GM20000 (cell line): ENCODE results near the gene IGSF23.
"Not testable (repeated sequence)": the region's sequence is repeated elsewhere in the genome, so short reads cannot be mapped to it uniquely, and the experiment has no call there.

Source experiments
- DNase-seq: peaks from one replicate; pipeline ENCODE4 v3.0.0; 2012; ENCODE audit warnings: low spot score
- TF ChIP-seq, protein P1 (sequence below): IDR thresholded peaks from 2 replicates; pipeline ENCODE4 v1.5.1; 2012; ENCODE audit warnings: mild to moderate bottlenecking, control low read depth; ENCODE audit errors: extremely low read depth, missing control alignments

Gene IGSF23

DNA sequence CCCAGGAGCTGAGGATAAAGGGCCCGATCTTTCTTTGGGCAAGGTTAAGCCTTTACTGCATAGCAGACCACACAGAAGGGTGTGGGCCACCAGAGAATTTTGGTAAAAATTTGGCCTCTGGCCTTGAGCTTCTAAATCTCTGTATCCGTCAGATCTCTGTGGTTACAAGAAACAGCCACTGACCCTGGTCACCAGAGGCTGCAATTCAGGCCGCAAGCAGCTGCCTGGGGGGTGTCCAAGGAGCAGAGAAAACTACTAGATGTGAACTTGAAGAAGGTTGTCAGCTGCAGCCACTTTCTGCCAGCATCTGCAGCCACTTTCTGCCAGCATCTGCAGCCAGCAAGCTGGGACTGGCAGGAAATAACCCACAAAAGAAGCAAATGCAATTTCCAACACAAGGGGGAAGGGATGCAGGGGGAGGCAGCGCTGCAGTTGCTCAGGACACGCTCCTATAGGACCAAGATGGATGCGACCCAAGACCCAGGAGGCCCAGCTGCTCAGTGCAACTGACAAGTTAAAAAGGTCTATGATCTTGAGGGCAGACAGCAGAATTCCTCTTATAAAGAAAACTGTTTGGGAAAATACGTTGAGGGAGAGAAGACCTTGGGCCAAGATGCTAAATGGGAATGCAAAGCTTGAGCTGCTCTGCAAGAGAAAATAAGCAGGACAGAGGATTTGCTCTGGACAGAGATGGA, 49.5 kb downstream of the IGSF23 start:
- no peak for DNase-seq
- TF ChIP-seq, protein P1, sequence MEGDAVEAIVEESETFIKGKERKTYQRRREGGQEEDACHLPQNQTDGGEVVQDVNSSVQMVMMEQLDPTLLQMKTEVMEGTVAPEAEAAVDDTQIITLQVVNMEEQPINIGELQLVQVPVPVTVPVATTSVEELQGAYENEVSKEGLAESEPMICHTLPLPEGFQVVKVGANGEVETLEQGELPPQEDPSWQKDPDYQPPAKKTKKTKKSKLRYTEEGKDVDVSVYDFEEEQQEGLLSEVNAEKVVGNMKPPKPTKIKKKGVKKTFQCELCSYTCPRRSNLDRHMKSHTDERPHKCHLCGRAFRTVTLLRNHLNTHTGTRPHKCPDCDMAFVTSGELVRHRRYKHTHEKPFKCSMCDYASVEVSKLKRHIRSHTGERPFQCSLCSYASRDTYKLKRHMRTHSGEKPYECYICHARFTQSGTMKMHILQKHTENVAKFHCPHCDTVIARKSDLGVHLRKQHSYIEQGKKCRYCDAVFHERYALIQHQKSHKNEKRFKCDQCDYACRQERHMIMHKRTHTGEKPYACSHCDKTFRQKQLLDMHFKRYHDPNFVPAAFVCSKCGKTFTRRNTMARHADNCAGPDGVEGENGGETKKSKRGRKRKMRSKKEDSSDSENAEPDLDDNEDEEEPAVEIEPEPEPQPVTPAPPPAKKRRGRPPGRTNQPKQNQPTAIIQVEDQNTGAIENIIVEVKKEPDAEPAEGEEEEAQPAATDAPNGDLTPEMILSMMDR = no peak

DNA sequence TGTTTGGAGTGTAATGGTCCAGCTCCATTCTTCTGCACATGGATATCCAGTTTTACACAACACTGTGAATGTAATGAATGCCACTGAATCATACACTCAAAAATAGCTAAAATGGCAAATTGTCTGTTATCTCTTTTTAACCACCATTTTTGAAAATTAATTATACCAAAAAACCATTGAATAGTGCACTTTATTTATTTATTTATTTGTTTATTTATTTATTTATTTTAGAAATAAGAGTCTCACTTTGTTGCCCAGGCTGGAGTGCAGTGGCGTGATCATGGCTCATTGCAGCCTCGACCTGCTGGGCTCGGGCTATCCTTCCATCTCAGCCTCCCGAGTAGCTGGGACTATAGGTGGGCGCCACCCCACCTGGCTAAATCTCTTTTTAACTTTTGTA, 50.6 kb downstream of the IGSF23 start:
- DNase-seq = no peak
- TF ChIP-seq, protein P1 = no peak

DNA sequence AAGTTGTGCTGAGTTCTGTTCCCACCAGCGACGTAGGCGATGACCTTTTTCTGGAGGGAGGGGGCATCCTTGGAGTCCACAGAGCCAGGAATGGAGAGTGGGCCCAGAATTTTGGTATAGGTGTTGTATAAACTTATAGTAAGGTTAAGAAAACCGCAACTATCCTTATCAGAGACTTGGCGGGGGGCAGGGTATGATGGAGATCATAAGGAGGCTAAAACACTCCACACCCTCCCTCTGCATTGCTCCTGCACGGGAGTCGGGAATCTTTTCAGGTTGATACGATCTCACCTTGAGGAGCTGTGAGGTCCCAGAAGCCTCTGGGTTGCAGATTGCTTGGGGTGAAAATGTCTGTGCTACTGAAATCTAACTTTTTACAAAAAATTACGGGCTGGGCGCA, 51.6 kb downstream of the IGSF23 start:
- DNase-seq = no peak
- TF ChIP-seq, protein P1 = no peak

DNA sequence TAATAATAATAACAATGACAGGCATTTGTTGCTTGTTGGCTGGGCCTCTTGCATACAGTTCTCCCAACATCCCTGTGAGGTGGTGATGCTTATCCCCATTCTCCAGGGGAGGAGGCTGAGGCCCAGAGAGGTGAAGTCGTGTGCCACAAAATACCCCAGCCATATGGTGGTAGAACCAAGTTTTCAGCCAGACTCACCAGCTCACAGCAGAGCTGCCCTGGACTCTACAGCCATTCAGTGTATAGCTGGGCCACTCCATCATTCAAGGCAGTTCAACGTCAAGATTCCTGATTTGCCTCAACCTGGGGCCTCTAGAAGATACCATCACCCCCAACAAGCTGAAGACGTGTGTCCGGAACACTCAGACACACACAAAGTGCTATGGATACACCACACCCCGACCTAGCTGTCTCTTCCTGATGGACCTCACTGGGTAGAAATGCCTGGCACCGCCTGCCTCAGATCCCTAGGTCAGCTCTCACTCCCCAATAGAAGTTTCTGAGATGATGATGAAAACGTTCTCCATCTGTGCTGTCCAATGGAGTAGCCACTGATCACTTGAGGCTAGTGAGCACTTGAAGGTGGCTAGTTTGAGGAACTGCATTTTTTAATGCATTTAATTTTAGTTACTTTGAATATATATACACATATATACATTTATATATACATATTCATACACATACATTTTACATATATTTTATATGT, 53.6 kb downstream of the IGSF23 start:
- no peak for DNase-seq

DNA sequence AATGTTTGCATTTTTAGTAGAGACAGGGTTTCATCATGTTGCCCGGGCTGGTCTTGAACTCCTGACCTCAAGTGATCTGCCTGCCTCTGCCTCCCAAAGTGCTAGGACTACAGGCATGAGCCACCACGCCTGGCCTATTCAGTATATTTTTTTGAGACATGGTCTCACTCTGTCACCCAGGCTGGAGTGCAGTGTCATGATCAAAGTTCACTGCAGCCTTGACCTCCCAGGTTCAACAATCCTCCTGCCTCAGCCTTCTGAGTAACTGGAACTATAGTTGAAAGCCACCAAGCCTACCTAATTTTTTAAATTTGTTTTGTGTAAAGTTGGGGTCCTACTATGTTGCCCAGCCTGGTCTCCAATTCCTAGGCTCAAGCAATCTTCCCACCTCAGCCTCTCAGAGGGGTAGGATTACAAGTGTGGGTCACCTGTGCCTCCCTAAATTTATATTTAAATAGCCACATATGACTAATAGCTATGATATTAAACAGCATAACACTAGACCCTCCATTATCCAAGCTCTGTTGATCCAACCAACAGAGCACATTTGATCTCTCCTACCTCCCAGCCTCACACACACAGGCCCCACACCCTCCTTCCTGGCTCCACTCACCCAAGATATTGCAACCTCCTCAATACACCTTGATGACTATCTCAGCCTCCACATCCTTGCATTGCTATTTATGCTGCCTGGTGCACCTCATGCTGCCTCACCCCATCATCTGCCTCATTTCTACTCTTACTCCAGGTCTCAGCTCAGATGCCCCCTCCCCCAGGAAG, 55.8 kb downstream of the IGSF23 start:
- TF ChIP-seq, protein P1 = no peak
- DNase-seq = no peak

More for the DNA sequence above, 53.6 kb downstream of the IGSF23 start:
- TF ChIP-seq, protein P1 = no peak

DNA sequence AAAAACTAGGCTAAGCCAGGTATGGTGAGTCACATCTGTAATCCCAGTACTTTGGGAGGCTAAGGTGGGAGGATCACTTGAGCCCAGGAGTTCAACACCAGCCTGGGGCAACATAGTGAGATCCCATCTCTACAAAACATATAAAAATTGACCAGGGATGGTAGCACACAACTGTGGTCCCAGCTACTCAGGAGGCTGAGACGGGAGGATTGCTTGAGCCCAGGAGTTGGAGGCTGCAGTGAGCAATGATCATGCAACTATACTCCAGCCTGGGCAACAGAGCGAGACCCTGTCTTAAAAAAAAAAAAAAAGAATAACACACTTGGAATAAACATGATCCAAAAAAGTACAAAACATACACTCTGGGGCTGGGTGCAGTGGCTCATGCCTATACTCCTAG, 56.7 kb downstream of the IGSF23 start:
- not testable (repeated sequence) for DNase-seq

DNA sequence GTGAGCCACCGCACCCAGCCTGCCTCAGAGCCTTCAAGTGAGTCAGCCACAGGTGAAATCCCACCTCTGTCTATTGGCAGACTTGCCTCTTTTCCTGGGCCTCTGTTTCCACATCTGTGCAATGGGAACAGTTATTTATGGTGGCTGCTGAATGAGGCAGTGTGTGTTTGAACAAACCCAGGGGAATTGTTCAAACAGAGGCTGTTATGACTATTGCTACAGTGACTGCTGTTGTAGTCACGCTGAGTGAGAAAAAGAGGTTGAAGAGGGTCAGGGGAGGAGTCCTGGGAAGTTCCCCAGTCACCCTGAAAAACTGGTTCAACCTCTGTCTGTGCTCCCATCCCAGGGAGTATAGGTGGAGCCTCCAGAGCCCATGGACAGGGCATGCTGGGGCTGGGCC, 58.0 kb downstream of the IGSF23 start, which contains the start of gene CEACAM19:
TSS of gene CEACAM19 (plus strand) at position 83 of the 400 bp plus-strand sequence. CDS start 450 bp downstream, outside the sequence.
- DNase-seq = peak; percentile 44
- TF ChIP-seq, protein P1 = no peak
